ENCODE data around the gene GRXCR2.
"Not testable (repeated sequence)": the region's sequence is repeated elsewhere in the genome, so short reads cannot be mapped to it uniquely, and the experiment has no call there.

GRXCR2 gene

DNA sequence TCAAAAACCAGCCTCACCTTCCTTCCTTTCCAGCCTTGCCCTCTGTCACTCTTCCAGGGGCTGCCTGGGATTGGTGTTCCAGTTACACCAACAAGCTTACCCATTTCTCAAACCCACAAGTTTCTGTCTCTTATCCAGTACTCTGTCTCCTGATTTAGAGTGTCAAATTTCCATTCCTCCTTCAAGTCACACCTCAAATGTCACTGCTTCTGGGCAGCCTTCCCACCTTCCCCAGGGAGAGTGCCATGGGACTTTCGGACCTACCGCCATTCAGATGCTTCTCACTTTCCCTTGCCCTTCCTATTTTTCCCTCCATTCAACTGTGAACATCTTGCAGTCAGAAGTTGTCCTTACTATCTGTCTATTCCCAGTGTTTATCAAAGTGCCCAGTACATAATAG is 2.0 kb upstream of the GRXCR2 start:
- no peak for DNase-seq

DNA sequence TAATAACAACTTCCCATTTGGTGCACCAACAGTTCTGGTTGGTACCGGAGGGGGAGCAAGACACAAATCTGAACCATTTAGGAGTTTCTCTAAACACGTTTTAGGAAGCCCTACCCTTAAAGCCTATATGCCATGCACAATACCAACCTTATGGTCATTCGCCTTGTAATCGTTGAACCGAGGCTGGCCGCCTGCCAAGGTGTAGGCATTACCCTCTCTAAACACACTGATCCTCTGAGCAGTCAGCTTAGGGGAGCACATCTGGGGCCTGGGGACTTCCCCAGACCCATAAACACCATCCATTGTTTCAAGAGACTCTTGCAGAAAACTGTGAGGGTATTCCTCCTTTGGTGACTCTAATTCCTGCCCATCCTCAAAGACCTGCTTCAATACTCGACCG is 328 bp downstream of the GRXCR2 start:
- no peak for DNase-seq

DNA sequence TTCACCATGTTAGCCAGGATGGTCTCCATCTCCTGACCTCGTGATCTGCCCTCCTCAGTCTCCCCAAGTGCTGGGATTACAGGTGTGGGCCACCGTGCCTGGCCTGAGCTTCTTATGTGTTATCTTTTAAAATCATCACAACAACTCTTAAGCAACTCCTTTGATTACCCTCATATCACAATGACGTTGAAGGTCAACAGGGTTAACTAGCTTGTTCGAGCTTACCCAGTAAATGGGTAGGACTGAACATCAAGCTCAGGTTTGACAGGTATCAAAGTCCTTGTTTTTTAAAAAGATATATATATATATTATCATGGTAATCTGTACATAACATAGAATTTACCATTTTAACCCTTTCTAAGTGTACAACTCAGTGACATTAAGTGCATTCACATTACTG is 3.1 kb downstream of the GRXCR2 start:
- DNase-seq: no peak

DNA sequence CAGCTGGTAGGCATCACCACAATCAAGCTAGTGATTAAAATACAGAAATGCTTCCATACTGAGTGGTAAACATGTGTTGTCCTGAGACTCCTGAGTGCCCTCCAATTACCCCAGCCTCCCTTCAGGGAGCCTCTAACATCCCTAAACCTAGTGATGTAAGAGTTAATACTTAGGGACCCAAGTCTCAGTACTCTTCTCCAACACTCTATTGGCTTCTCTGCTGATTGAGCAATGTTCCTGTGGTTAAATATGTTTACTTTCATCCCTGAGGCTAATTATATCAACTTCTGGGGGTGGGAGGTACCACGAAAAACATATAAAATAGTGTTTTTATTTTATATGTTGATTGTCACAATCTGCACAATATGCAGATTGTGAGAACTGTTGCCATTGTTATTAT is 5.0 kb downstream of the GRXCR2 start:
- no peak for DNase-seq

DNA sequence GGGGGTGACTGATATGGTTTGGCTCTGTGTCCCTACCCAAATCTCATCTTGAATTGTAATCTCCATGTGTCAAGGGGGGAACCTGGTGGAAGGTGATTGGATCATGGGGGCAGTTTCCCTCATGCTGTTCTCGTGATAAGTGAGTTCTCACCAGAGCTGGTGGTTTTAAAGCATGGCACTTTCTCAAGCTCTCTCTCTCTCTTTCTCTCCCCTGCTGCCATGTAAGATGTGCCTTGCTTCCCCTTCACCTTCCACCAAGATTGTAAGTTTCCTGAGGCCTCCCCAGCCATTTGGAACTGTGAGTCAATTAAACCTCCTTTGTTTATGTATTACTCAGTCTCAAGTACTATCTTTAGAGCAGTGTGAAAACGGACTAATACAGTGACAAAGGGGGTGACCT is 8.4 kb downstream of the GRXCR2 start:
- DNase-seq: not testable (repeated sequence)

DNA sequence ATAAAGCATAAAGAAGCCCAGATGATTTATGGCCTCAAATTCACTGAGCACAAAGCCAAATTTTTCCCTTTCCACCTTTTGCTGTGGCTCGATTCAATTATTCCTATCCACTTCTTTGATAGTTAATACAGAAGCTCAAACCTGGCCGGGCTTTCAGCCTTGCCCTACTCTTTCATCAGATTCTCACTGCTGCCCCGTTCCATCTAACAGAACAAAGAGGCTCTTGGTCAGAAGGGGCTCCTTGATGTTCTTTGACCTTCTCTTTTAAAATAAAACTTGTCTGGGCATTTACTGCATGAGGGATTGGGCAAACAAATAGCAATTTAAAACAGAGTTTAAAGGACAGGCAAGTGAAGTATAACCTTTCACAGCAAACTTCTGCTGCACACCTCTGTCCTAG is 9.8 kb downstream of the GRXCR2 start:
- no peak for DNase-seq

DNA sequence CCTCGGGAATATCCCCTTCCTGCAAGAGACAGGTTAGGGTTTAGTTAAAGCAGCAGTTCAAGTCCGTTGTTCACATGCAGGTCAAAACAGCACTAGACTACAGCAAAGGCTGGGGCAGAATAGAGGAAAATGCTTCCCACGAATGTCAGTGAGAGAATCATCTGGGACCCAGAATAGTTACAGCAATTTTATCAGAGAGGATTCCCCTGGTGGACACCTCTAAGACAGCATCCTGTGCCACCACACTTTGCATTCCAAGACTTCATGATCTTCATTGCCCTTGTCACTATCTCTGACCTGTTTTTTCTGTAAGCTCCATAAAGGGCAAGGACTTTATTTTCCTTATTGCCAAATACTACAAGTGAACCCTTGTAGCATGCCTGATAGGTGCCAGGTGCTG is 12.9 kb downstream of the GRXCR2 start:
- DNase-seq: no peak

DNA sequence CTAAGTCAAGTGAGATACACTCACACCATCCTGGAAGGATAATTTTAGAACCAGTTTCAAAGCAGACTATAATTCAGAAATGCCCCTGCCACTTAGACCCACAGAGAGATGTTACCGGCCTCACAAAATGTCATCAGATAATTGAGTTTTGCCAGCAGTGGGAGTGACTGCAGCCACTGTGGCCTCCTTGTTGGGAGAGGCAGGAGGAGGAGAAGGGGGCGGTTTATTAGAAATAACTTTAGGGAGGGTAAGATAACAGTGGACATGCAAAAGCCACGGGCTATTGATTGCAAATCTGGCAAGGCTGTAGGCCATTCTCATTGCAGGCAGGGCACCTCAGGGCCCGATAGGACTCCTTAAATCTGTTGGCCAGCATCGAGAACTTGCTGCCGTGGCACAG is 13.4 kb downstream of the GRXCR2 start:
- DNase-seq: no peak

DNA sequence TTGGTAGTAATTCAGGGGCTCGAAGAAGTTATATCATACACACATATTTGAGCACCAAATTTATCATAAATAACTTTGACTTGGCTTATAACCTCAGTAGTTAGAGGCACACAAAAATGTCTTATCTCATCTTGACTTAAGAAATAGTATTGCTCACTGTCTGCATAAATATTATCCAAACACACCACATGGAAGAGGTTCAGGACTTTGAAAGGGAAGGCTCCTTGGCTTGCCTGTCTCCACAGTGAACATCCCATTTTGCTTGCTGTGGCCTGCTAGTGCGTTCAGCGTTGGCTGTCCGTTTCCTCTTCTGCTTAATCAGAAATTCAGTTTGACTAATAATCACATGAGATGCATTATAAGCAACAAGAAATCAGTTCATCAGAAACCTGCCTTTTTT is 13.9 kb downstream of the GRXCR2 start:
- DNase-seq: no peak

DNA sequence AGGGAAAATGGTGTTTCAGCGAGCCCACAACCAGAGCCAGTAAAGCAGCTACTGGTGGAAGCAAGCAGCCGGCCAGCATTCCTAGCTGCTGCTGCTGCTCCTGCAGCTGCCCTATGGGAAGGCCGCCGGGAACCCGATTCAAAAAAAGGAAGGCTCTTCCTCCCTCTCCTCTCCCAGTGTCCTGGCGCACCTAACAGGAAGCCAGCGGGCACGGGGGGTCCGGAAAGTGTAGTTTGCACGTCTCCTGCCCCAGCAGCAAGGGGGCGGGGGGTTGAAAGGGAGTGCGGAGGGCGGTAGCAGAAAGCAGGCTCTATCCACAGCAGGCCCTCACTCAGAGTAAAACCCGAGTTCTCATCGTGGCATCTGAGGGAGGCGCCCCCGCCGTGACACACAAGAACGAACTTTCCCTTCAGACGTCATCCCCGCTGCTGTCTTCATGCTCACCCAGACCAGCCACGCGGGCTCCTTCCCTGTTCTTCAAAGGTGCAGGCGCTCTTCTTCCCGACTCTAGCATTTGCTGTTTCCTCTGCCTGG is 16.5 kb downstream of the GRXCR2 start:
- DNase-seq: peak; percentile 71

DNA sequence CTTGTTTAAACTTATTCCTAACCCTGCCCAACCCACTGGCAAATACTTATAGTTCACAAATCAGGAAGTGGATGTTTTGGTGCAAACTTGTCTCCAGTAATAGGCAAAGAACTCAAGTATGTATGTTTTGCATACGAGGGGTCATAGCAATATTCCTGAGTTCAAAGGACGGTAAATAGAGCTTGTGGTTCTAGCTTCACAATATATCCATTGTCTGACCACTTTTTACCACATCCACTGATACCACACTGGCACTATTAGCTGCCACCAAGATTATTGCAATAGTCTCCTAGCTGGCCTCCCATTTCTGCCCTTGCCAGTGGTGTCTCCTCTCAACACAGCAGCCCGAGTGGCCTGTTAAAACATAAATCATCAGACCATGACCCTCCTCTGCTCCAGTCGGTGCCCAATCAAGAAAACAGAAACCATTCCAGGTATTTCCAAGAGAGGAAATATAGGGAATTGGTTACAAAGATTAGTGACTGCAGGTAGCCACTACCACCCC is 17.0 kb downstream of the GRXCR2 start:
- DNase-seq: no peak

DNA sequence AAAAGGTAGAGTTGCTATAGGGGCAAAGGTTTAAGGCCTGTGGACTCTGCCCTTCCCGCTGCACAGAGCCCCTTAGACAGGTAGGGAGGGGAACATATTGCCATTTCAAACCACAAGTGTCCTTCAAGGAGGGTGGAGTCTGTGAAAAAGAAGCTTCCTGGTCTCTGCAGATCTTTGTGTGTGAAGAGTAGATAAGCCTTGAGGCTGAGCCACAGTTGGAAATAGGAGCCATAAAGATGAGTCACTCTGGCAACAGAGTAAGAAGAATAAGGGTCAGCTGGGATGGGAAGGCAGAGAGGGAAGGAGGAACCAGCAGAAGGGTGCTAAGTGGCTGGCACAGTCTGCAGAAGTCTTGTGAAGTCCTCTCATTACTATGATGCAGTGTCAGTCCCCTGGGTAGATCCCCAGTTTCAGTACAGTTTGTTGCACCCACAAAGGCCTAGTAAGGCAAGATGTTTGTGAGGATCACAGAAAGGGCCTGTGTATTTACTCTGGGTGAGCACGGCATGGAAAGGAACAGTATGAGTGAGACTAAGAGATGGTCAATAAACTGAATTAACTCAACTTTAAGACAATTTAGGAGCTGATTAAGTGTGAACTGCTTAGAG is 18.1 kb downstream of the GRXCR2 start:
- DNase-seq: no peak

DNA sequence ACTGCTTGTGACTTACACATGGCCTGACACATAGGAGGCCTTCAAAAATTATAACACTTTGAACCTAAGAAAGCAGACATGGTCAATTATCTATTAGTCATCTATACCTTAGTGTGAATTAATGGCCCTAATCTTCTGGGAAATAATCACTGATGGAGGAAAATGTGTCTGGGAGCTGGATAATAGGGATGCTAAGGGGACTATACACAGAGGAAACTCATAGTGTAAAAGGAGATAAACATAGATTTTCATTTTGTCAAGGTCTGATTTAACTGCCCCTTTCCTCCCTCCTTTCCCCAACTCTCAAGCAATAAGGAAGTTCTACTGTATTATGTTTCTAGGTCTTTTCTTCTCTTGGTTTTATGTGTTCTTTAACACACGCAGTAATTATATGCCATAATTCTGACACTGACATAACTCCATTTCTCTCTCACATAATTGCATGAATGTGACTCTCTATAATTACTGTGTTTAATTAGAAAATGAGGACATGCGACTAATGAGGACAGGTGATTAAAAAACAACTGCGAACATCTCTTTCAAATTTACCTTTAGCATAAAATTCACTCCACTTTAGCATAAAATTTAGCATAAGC is 18.9 kb downstream of the GRXCR2 start:
- DNase-seq: no peak

DNA sequence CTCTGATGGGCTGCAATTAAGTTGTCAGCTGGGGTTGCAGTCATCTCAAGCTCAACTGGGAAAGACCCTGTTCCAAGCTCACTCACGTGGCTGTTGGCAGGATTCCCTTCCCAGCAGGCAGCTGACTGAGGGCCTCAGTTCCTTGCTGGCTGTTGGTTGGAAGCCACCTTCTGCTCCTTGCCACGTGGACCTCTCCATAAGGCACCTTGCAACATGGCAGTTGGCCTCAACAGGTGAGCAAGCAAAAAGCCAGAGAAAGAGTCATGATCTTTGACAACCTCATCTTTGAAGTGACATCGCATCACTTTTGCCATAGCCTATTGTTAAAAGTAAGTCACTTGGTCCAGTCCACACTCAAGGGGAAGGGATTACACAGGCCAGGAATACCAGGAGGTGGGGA is 19.8 kb downstream of the GRXCR2 start:
- no peak for DNase-seq

DNA sequence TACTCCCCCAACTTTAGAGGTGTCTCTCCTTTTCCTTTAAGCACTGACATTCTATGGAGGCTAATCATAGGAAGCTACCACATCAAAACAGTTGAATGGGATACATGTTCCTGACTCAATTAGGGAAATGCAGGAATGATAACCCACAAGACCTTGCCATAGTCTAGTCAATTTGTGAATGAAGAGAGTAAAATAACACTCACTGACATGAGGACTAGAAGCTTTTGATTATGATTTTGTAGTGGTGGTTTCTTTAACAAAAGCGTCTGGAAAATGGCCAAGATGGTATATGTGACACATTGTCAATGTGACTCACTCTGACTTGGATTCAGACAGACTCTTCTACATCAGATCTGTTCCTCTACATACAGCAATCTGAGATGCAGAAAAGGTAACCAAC is 24.0 kb downstream of the GRXCR2 start:
- DNase-seq: no peak

DNA sequence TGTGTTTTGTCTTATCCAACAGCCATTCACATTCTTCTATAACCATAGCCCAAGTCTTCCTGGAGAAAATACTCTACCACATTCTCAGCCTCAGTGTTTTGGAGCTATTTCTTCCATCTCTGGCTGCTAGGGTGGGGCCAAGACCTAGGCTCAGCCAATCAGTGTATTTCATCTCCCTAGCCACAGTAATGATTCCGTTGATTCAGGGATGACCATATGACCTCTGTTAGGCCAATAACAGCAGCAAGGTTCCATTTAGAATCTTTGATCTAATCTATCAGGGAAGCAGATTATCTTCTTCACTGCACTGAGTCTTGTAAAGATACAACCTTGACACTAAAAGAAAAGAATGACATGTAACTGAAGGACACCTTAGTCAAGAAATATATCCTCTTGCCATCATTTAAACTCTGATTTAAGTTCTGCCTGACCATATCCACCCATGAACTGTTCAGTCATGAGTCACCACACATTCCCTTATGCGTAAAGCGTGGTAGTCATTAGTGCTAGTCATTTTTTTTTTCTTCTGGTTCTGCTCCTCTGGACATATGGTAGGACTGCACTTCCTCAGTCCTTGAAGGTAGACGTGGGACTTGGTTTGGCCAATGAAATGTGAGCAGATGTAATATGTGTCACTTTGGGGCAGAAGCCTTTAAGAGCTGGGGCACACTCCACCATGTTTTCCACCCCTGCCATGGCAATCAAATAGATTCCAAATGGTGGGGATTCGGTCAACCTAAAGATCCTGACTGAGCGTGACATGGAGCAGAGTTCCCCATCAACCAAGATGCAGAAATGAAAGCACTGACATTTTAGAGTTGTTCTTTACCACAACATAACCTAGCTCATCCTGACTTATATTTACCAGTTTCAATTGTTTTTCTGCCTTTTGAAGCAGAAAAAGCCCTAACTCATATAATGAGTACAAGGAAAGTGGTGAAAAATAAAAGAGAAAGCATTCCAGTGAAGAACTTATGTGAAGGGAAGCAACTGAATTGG is 25.0 kb downstream of the GRXCR2 start:
- no peak for DNase-seq

DNA sequence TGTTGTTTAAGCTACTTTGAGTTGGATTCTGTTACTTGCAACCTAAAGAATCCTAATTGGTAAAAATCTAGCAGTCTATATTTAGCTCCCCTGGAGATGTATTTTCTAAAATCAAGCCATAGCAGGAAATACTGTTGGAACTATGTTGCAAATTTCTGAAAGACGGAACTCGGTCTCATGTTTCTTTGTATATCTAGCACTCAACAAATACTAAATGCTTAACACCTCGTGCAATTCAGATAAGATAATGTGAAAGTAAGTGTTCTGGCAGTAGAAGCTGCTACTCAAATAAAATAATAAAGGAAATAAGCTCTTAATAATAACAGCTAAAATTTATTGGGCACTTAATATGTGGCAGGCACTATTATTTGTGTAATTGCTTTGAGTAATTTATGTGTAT is 26.7 kb downstream of the GRXCR2 start:
- DNase-seq: no peak

DNA sequence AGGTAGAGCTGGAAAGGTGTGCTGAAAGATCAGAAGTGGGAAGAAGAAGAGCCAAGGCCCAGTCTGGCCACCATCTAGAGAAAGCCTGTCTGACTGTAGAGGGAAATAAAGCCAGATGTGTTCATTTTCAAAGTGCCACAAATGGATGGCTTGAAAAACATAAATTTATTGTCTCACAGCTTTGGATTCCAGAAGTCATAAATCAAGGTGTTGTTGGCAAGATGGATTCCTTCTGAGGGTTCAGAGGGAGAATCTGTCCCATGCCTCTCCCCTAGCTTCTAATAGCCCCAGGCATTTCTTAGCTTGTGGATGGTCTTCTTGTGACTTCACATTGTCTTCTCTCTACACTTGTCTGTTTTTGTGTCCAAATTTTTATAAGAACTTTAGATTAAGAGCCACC is 31.5 kb downstream of the GRXCR2 start:
- DNase-seq: no peak

DNA sequence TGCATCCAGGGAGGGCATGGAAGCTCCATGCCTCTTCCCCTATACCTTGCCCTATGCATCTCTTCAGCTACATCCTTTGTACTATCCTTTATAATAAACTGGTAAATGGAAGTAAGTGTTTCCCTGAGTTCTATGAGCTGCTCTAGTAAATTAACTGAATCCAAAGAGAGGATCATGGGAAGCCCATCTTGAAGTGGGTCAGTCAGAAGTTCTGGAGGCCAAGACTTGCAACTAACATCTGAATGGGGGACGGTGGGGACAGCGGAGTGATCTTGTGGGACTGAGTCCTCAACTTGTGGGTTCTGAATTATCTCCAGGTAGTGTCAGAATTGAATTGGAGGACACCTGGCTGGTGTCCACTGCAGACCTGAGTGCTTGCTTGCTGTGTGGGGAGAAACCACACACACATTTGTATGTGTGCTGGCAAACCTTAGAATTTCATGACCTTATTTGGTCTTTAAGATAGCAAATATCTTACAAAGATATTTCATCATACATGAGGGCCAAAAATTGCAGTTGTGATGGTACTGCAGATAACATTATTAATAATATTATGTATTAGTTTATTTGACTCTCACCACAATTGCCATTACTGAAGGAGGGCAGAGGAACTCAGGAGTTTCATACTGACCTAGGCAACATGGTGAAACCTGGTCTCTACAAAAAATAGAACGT is 32.2 kb downstream of the GRXCR2 start:
- no peak for DNase-seq

DNA sequence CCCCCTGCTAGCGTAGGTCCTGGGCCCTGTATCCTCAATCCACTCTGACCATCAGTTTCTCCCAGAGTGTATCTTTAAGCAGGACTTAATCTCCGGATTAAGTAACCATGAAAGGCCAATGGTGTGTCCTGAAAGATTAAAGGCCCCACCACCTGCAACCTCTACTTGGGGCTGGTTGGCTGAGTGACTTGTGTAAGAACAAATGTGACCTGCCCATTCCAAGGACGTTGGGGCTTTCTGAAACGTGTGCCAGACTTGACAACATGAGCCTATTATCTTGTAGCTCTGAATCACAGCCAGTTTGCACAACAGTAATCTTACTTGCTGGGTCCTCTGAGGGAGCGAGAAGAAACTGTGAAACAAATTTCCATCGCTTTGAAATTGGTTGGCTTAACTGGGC is 34.5 kb downstream of the GRXCR2 start:
- no peak for DNase-seq

DNA sequence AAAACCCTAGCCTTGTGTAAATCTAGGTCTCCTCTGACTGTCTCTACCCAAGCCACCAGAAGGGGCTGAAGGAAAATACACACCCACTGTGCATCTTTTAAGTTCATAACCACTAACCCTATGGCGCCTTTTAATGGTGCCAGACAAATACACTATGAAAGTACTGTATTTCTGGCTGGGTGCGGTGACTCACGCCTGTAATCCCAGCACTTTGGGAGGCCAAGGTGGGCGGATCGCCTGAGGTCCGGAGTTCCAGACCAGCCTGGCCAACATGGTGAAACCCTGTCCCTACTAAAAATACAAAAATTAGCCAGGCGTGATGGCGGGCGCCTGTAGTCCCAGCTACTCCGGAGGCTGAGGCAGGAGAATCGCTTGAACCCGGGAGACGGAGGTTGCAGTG is 36.6 kb downstream of the GRXCR2 start:
- not testable (repeated sequence) for DNase-seq

DNA sequence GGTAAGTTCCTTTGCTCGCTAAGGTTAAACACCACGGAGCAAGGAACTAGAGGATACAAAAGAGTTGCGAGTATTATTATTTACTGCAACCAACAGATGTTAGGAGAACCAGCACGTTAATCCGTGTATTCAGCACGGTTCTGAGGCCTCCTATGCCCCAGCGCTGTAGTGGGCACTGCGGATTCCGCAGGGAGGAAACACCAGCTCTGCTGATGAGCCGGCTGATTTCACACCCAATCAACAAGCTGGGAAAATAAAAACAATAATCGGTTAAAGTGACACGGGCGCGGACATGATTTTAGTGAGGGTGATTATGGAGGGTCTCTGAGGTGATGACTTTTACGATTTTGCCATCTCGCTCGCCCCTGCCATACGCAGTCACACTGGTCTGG is 37.0 kb downstream of the GRXCR2 start:
- no peak for DNase-seq

Measured in femur (tissue), 1 donor.